NCI-H1436 treated with DMSO at 0.1 percent for 48 hours (cell line): ENCODE results near the gene DHPS.

Experiments
- DNase-seq: peaks from one replicate; lab custom pipeline; 2025; lab: John Stamatoyannopoulos, UW

The DHPS gene

GRCh38 chr19:12672744-12673143 lies 8.9 kb downstream of the DHPS start:
- no peak for DNase-seq

GRCh38 chr19:12670159-12670928 lies 11.3 kb downstream of the DHPS start:
- DNase-seq = no peak

DNA sequence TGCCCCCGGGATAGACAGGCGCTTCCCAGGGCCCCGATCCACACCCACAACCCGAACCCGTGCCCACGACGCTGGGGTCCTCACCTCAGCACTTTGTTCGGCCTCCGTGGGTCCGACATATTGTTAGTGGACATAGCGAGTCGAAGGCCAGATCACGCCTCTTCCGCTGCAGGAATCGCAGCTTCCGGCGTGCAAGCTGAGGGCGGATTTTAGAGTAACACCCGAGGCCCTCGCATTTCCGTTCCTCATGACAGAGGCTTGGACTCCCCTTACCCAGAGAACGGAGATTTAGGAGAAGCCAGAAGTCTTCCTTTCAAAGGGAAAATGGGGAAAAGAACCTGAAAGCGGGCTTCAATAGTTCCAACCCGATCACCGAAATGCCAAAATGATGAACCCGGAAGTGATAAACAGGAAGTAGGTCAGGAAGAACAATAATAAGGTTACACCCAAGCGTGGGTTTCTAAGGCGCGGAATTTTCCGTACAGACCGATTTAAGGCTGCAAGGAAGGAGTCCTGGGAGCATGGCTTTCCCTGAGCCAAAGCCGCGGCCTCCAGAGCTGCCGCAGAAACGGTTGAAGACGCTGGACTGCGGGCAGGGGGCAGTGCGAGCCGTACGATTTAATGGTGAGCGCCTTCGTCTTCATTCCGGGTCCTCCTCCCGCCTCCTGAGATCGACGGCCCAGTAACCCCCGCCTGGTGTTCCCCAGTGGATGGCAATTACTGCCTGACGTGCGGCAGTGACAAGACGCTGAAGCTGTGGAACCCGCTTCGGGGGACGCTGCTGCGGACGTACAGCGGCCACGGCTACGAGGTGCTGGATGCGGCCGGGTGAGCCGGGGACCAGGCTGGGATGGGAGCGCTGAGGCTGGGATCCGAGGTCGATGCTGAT lies 12.2 kb downstream of the DHPS start:
- DNase-seq = no peak

- no peak for DNase-seq
These were observed 12.8 kb downstream of the DHPS start for GRCh38 chr19:12668932-12669269.

- no peak for DNase-seq
These were observed 13.3 kb downstream of the DHPS start for GRCh38 chr19:12668346-12668745.

DNA sequence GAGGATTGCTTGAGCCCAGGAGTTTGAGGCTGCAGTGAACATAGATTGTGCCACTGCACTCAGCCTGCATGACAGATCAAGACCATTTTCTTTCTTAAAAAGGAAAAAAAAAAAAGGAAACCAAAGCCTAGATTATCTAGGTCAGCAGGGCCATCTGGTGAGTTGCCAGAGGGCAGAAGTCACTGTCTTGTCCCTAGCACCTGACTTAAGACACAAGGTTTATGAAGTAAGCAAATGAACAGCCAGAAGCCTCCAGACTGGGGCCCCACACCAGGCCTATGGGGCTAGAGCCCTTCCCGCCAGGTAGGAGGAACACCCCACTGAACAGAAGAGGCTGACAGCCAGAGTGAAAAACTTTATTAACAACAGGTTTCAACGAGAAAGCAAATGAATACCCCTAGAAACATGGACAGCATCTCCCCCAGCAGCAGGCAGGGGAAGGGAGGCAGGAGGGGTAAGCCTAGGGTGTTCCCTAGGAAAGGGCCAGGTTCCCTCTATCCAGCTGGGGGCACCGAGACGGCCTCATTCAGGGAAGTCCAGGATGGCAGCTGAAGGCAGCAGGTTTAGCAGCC lies 13.9 kb downstream of the DHPS start:
- DNase-seq = no peak

DNA sequence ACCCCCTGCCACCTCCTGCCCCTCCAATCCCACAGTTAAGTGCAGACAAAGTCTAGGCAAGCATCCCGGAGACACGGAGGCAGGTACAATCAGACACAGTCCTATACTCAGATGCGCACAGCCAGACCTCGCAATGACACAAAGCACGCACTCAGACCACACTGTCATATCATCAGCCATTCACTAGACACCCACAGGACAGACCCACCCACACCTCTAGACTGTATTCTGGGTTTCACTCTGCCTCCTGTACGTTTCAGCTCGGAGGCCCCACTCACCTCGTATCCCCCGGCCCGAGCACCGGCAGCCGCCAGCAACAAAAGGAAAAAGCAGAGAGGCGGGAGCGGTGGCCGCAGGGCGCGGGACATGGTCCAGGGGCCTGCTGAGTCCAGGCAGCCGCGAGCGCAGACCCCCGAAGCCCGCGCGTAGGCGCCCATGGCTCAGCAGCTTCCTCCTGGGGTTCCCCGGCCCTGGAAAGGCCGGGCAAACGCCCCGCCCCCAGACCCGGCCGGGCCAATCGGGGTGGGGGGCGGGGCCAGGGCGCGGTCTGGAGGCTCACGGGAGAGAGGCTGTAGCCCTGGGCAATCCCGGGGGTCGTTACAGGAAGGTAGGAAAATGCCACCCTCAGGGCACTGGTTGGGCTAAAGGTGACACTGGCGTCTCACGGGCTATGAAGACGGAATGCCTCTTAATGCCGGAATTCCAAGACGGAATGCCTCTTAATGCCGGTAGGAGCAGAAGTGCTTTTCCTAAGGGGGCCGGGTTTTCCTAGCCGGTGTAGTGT lies 15.2 kb downstream of the DHPS start, which contains the start of the genes MAN2B1 and WDR83:
Gene MAN2B1, minus strand, starts transcription at position 478 of the 784 bp plus-strand sequence. Its CDS starts 41 bp downstream, at position 437.
Gene WDR83, plus strand, starts transcription at position 543 of the 784 bp plus-strand sequence. CDS start 2,984 bp downstream, outside the sequence.
- DNase-seq = no peak

DNA sequence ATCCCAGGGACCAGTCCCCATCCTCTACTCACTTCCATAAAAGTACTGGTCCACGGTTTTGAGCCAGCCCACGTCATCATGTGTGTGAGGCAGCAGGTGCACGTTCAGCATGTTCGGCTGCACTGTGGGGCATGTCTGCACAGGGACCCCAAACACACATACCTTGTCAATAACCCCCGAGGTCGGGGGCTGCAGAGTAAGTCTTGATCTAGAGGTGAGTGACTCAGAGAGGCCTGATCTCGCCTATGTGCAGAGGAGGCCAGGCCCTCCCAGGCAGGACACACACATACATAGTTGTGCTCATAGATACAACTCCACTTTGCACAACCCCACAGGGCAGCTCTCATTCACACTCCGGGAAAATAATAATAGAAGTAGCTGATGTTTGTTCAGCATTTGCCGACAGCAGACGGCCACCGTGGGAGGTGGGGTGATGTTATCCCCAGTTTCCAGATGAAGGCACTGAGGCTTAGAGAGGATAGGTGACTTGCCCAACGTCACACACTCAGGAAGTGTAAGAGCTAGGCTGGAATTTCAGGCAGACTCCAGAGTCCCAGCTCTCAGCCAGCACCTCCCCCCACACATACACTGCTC lies 15.9 kb downstream of the DHPS start:
- DNase-seq = no peak

- DNase-seq = no peak
These were observed 16.5 kb downstream of the DHPS start for GRCh38 chr19:12665281-12665573.

GRCh38 chr19:12664406-12665280 lies 17.0 kb downstream of the DHPS start:
- DNase-seq = no peak

- no peak for DNase-seq
These were observed 20.7 kb downstream of the DHPS start for GRCh38 chr19:12660980-12661379.

DNA sequence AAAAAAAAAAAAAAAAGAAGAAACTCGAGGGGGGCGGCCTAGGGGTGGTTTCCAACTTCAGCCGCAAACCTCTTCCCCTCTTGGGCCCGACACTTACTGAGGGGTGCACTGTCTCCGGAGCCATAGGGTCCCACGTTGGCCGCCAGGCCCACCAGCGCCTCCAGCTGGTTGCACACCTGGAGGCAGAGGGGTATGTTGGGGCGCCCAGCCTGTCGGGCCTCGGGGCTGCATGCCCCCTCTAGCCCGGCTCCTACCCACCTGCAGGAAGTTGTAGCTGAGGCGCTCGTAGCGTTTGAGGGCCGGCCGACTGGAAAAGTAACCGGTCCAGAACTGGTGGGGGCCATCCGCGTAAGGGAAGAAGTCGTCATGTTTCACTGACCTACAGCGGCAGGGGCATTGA lies 23.7 kb downstream of the DHPS start:
- no peak for DNase-seq

- no peak for DNase-seq
These were observed 24.6 kb downstream of the DHPS start for GRCh38 chr19:12656899-12657571.

DNA sequence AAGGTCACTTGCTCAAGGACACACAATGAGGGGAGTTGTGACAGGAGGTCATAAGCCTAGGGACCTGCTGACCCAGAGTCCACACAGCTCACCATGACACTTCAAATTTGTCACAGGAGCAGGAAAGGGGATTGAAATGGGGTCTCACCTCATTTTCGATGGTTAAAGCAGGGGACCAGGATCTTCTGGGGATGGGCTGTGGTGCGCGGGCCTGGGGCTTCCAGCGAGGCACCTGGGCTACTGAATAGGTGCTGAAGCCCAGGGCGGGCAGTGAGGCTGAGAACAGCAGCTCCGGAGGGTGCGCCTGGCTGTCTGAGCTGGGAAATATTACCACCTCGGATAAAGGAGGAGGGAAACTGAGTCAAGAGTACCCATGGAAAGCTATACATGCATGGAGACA lies 26.1 kb downstream of the DHPS start:
- no peak for DNase-seq

DNA sequence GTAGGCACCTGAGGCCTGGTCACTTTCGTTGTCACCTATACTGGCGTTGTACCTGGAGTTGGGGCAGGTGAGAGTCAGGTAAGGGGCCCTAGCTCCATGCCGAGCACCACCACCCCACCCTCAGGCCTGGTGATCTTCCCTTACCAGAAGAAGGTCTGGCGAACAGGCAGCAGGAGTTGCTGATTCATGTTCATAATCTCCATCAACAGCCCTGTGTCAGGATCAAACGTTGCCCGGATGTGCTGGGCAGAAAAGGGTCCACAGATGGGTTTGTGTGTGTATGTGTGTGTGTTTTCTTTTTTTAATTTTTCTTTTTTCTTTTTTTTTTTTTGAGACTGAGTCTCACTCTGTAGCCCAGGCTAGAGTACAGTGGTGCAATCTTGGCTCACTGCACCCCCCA lies 29.5 kb downstream of the DHPS start:
- DNase-seq = no peak

DNA sequence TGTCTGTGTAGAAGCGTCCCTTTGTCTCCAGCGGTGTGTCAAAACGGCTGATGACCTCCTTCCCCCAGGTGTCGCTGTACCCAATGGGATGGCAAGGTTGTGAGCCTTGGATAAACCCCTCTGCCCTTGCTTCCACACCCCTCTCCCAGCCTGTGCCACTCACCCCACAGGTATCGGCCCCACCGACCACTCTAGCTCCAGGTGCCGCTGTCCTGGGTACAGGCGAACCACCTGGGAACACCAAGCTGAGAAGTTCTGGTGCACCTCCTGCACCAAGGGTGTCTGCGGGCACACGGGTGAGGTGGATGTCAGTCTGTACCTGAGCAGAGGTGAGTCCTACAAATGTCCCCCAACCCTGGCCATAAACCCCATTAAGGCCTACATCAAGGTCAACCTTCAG lies 31.7 kb downstream of the DHPS start:
- DNase-seq = no peak

DNA sequence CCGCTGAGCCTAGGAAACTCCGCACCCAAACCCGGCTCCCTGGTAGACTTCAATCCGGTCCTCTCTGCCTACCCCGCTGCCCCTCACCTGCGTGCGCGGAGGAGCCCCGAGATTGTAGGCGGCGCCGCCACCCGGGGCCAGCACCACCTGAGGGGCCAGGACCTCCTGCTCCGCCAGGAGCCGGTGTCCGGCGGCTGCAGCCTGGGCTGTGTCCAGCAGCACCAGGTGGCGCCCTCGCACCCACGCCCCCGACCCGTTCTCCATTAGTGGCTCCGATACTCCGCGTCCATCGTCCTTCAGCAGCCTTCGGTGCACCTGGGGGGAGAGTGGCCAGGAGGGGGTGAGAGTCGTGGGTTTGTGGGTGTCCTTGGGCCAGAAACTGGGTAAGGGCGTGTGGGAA lies 33.6 kb downstream of the DHPS start:
- no peak for DNase-seq

DNA sequence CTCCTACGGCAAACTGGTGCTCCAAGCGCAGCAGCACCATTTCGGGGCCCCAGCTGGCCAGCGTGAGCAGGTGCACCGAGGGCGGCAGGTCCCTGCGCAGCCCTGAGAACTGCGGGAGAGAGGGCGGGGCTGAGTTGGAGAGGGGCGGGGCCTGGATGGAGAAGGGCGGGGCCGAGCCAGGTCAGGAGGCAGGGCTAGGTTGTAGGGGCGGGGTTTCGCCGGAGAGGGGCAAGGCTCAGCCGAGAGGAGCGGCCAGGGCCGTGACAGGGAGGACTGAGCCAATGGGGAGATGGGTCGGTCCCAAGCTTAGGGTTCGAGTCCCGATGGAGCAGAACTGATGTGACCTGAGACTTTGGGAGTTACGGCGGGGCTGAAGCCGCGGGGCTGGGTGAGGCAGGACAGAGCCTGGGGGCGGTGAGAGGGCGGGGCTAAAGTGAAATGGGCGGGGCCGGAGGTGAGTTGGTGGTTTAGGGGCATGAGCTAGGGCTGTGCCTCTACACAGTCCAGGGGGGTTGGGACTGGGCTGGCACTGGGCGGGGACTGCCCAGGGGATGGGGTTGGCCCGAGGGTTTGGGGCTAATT lies 34.1 kb downstream of the DHPS start:
- no peak for DNase-seq

- no peak for DNase-seq
These were observed 34.6 kb downstream of the DHPS start for GRCh38 chr19:12647047-12647446.

GRCh38 chr19:12646551-12646950 lies 35.1 kb downstream of the DHPS start:
- DNase-seq = no peak
